Lung (tissue), 12 donors: Measurements from ENCODE around the gene C12orf75. TPM values are rescaled to one million over a fixed set of nuclear protein-coding genes. Genes with fewer than 3 reads are reported as not detected.

Experiments
- ATAC-seq: fragments of 200-7000 bp; cut with Tn5 transposase; one replicate; pipeline ENCODE4 v1.9.1; 2020; ENCODE audit warnings: moderate number of reproducible peaks; ENCODE audit not compliant: insufficient read depth, low FRiP score
- DNase-seq, 3 donors: peaks; one replicate each; pipeline ENCODE4 v3.0.0-alpha.2; 2013 to 2017
- H3K27ac ChIP-seq, 2 donors: one replicate each; pipeline ENCODE4 v1.5.1; 2013; ENCODE audit warnings: mild to moderate bottlenecking in 2 of 2, moderate library complexity in 2 of 2, control low read depth in 1 of 2, inconsistent platforms in 1 of 2, low read depth in 1 of 2, low read length in 1 of 2
- H3K27me3 ChIP-seq, 3 donors: one replicate each; pipeline ENCODE4 v1.5.1; 2013; ENCODE audit warnings: low read length in 2 of 3; ENCODE audit not compliant: control insufficient read depth in 3 of 3, insufficient read depth in 3 of 3
- H3K36me3 ChIP-seq, 4 donors: one replicate each; pipeline ENCODE4 v1.5.1; 2013; ENCODE audit warnings: low read length in 4 of 4, mild to moderate bottlenecking in 1 of 4, moderate library complexity in 1 of 4; ENCODE audit not compliant: control insufficient read depth in 4 of 4, insufficient read depth in 4 of 4
- H3K4me1 ChIP-seq, 5 donors: one replicate each; pipeline ENCODE4 v1.5.1; 2013; ENCODE audit warnings: low read length in 5 of 5, mild to moderate bottlenecking in 2 of 5, moderate library complexity in 1 of 5; ENCODE audit not compliant: control insufficient read depth in 5 of 5, insufficient read depth in 5 of 5
- H3K4me3 ChIP-seq: one replicate; pipeline ENCODE4 v1.5.1; 2013; ENCODE audit warnings: mild to moderate bottlenecking, control low read depth, moderate library complexity
- H3K9ac ChIP-seq, 2 donors: one replicate each; pipeline ENCODE4 v1.5.1; 2013; ENCODE audit warnings: low read length in 2 of 2, control low read depth in 1 of 2; ENCODE audit not compliant: insufficient read depth in 1 of 2
- H3K9me3 ChIP-seq, 4 donors: one replicate each; pipeline ENCODE4 v1.5.1; 2013; ENCODE audit warnings: low read length in 3 of 4, mild to moderate bottlenecking in 1 of 4, moderate library complexity in 1 of 4; ENCODE audit not compliant: control insufficient read depth in 4 of 4, insufficient read depth in 3 of 4
- WGBS, 2 donors: extraction: QIAGEN DNeasy Blood & Tissue Kit; methylation state at CpG; one replicate each; pipeline ENCODE4 v1.1.7; 2013; 5-methylcytosine and 5-hydroxymethylcytosine counted together
- polyA plus RNA-seq, 2 donors: library from polyadenylated mRNA; stranded (reverse); fragments of 200-250 nt; gene quantifications; one replicate each; pipeline ENCODE4 v1.2.1, GENCODE V29; 2013
- total RNA-seq, 2 donors: library from RNA; depleted of rRNA in 1 of 2; stranded (reverse); fragments of >200 nt in 1 of 2; gene quantifications; one replicate each; pipeline ENCODE4 v1.2.1, GENCODE V29; 2014 to 2021
- TF ChIP-seq, protein P1 (sequence below): IDR thresholded peaks from 2 replicates; pipeline ENCODE4 v1.5.1; 2012; ENCODE audit warnings: mild to moderate bottlenecking; ENCODE audit errors: control extremely low read depth, extremely low read depth
- donor health status: control.
- donor health status: control.
- donor health status: Bipolar disorder and iron deficiency.
- donor health status: healthy.
- donor health status: DM: yes; HTN: yes; CAD: no.

Gene C12orf75
- total and polyA plus RNA-seq, 4 donors, result 7.0 to 26.7 (median 17.2) TPM

DNA sequence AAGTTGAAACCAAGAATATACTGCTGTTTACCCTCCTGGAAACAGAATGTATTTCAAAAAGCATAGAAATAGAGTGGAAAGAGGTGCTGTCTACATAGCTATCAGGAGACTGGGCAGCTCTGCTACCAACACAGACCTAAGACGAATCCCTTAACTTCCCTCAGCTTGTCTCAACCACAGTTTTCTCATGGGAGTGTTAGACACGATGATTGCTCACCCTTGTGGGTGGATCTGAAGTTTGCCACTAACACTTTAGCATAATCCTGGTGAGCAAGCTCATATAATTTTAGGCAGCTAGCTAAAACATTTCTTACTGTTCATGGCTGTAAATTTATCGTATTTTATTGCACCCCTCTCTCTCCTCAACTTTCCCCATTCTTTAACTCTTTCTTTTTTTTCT is 38.5 kb downstream of the C12orf75 start:
- no peaks in the 10 kb centered on the region for H3K27me3 ChIP-seq
- H3K9me3 ChIP-seq, result no peaks in the 10 kb centered on the region
- no peak for ATAC-seq
- WGBS, 2 donors, result 59 to 69% methylated on average over 3 of the region's 3 CpGs
- TF ChIP-seq, protein P1, sequence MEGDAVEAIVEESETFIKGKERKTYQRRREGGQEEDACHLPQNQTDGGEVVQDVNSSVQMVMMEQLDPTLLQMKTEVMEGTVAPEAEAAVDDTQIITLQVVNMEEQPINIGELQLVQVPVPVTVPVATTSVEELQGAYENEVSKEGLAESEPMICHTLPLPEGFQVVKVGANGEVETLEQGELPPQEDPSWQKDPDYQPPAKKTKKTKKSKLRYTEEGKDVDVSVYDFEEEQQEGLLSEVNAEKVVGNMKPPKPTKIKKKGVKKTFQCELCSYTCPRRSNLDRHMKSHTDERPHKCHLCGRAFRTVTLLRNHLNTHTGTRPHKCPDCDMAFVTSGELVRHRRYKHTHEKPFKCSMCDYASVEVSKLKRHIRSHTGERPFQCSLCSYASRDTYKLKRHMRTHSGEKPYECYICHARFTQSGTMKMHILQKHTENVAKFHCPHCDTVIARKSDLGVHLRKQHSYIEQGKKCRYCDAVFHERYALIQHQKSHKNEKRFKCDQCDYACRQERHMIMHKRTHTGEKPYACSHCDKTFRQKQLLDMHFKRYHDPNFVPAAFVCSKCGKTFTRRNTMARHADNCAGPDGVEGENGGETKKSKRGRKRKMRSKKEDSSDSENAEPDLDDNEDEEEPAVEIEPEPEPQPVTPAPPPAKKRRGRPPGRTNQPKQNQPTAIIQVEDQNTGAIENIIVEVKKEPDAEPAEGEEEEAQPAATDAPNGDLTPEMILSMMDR, result no peak
- no peak for DNase-seq
- no peak overlapping the region for H3K27ac ChIP-seq
- H3K36me3 ChIP-seq, result no peaks in the 10 kb centered on the region
- no peaks in the 10 kb centered on the region for H3K4me1 ChIP-seq
- no peak overlapping the region for H3K9ac ChIP-seq
- H3K4me3 ChIP-seq, result no peak overlapping the region

DNA sequence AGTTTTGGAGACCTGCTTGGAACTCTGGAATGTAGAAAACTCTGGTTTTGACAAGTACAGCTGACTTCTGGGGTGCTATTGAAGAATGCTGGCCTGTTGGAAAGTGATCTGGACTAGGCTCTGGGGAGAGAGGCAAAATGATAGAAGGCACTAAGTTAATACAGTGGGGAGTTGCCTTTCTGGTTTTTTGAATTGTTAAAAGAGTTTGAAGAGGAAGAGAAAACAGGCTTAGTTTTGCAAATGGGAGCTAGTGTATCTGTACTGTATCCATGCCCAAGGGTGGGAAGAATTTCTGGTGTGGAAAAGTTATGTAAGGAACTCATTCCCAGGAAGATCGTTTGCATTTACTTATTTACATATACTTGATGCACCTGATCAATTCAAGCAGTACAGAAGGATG is 43.8 kb downstream of the C12orf75 start:
- ATAC-seq (no peak), DNase-seq (no peak)
- Histone ChIP-seq H3K4me1 (no peaks in the 10 kb centered on the region), H3K9me3 (no peaks in the 10 kb centered on the region), H3K4me3 (no peak overlapping the region), H3K9ac (no peak overlapping the region), H3K27ac (no peak overlapping the region), H3K27me3 (no peaks in the 10 kb centered on the region), H3K36me3 (no peaks in the 10 kb centered on the region)
- TF ChIP-seq, protein P1, result no peak
- WGBS, 2 donors, result 84 to 86% methylated on average over 1 of the region's 1 CpG

DNA sequence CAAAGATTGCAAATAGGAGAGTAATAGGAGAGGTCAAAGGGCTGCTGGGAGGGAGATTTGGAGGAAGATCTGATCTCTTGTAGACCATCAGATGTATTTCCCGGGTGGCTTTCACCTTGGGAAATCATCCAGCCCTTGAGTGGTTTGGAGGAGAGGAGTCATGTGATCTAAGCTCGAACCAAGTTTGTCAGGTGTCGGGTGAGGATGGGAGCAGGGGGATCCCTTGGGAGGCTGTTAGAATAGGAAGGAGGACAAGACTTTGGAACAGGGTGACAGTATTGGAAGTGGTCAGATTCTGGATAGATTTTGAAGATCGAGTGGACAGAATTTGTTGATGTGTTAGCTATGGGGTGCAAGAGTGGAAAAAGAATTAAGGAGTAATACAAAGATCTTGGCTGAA is 46.6 kb downstream of the C12orf75 start:
- Histone ChIP-seq H3K9me3 (no peaks in the 10 kb centered on the region), H3K36me3 (no peaks in the 10 kb centered on the region), H3K27me3 (no peaks in the 10 kb centered on the region), H3K4me3 (no peak overlapping the region), H3K9ac (no peak overlapping the region), H3K27ac (no peak overlapping the region), H3K4me1 (no peaks in the 10 kb centered on the region)
- 84 to 89% methylated on average over 4 of the region's 4 CpGs for WGBS, 2 donors
- DNase-seq (no peak), ATAC-seq (no peak)
- TF ChIP-seq, protein P1, result no peak

DNA sequence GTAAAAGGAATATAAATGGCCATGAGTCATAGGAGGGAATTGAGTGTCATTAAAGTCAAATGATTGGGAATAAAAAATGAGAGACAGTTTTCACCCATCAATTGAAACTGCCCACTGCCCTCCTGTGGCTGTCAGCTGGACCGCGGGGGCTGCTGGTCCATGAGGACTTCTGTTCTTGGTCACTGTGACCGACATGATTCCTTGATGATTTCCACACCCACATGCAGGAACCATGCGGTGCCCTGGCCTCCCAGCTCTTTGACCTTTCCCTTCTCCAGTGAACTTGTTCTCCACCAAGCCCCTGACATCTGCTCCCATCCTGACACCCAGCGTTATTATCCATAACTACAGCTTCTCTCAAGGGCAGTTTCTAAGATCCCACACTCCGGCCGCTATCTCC is 48.4 kb downstream of the C12orf75 start:
- peaks cover 0 to 8% (median 6%) of the 10 kb centered on the region in 5 donors for H3K4me1 ChIP-seq
- DNase-seq (no peak), ATAC-seq (no peak)
- no peak overlapping the region for H3K4me3 ChIP-seq
- no peak overlapping the region for H3K9ac ChIP-seq
- no peak overlapping the region for H3K27ac ChIP-seq
- no peaks in the 10 kb centered on the region for H3K36me3 ChIP-seq
- TF ChIP-seq, protein P1, result no peak
- H3K27me3 ChIP-seq, result no peaks in the 10 kb centered on the region
- WGBS, 2 donors, result 91 to 95% methylated on average over 7 of the region's 7 CpGs
- no peaks in the 10 kb centered on the region for H3K9me3 ChIP-seq
